Ectodermal cell (in vitro differentiated cells): ENCODE data around the gene ANTXRL.
"Not testable (repeated sequence)": the region's sequence is repeated elsewhere in the genome, so short reads cannot be mapped to it uniquely, and the experiment has no call there.

Experiments used
- H3K27ac ChIP-seq: 2 replicates; pipeline ENCODE4 v1.7.0; 2013; ENCODE audit warnings: mild to moderate bottlenecking, low read depth, low read length; ENCODE audit not compliant: insufficient read depth, poor library complexity, severe bottlenecking
- H3K27me3 ChIP-seq: 2 replicates; pipeline ENCODE4 v1.7.0; 2013; ENCODE audit warnings: mild to moderate bottlenecking, low read length; ENCODE audit not compliant: insufficient read depth, control insufficient read depth, poor library complexity, severe bottlenecking
- H3K36me3 ChIP-seq: one replicate; pipeline ENCODE4 v1.7.0; 2013; ENCODE audit warnings: low read length; ENCODE audit not compliant: control insufficient read depth, insufficient read depth
- H3K4me1 ChIP-seq: one replicate; pipeline ENCODE4 v1.7.0; 2013; ENCODE audit warnings: low read length; ENCODE audit not compliant: control insufficient read depth, insufficient read depth
- H3K4me3 ChIP-seq: 2 replicates; pipeline ENCODE4 v1.7.0; 2013; ENCODE audit warnings: low read depth, low read length, control low read depth; ENCODE audit not compliant: insufficient read depth
- H3K9me3 ChIP-seq: 2 replicates; pipeline ENCODE4 v1.7.0; 2013; ENCODE audit warnings: mild to moderate bottlenecking, low read length, moderate library complexity; ENCODE audit not compliant: control insufficient read depth
- WGBS, 2 experiments: methylation state at CpG; one replicate each; pipeline ENCODE4 v1.1.7; 2013; ENCODE audit warnings: missing lambda C conversion rate in 2 of 2; 5-methylcytosine and 5-hydroxymethylcytosine counted together

Gene ANTXRL

GRCh38 chr10:46288601-46289206, 1.9 kb downstream of the ANTXRL start:
- Histone ChIP-seq H3K27me3 (peaks cover 31% of the 10 kb centered on the region), H3K9me3 (no peaks in the 10 kb centered on the region), H3K4me3 (no peak overlapping the region), H3K4me1 (peaks cover 4% of the 10 kb centered on the region), H3K36me3 (no peaks in the 10 kb centered on the region), H3K27ac (no peak overlapping the region)
- whole genome bisulfite sequencing, 2 experiments = 93% methylated on average over 6 of the region's 6 CpGs

GRCh38 chr10:46289209-46289810, 2.5 kb downstream of the ANTXRL start:
- H3K4me3 ChIP-seq = no peak overlapping the region
- no peaks in the 10 kb centered on the region for H3K9me3 ChIP-seq
- H3K27ac ChIP-seq = no peak overlapping the region
- no peaks in the 10 kb centered on the region for H3K36me3 ChIP-seq
- 93% methylated on average over 7 of the region's 7 CpGs for WGBS, 2 experiments
- H3K4me1 ChIP-seq = peaks cover 4% of the 10 kb centered on the region
- peaks cover 25% of the 10 kb centered on the region for H3K27me3 ChIP-seq

GRCh38 chr10:46290101-46290886, 3.5 kb downstream of the ANTXRL start:
- Histone ChIP-seq H3K36me3 (no peaks in the 10 kb centered on the region), H3K27me3 (peaks cover 15% of the 10 kb centered on the region)
- WGBS, 2 experiments = 89 to 91% methylated on average over 14 to 15 of the region's 15 CpGs

GRCh38 chr10:46291817-46292572, 5.2 kb downstream of the ANTXRL start:
- Histone ChIP-seq H3K36me3 (no peaks in the 10 kb centered on the region), H3K9me3 (no peaks in the 10 kb centered on the region), H3K27me3 (no peaks in the 10 kb centered on the region), H3K27ac (no peak overlapping the region), H3K4me3 (no peak overlapping the region), H3K4me1 (peaks cover 4% of the 10 kb centered on the region)
- WGBS, 2 experiments = 54 to 58% methylated on average over 10 of the region's 10 CpGs

More at GRCh38 chr10:46290101-46290886, 3.5 kb downstream of the ANTXRL start:
- Histone ChIP-seq H3K9me3 (no peaks in the 10 kb centered on the region), H3K4me1 (peaks cover 4% of the 10 kb centered on the region), H3K27ac (no peak overlapping the region), H3K4me3 (no peak overlapping the region)

GRCh38 chr10:46292573-46293023, 5.8 kb downstream of the ANTXRL start:
- no peak overlapping the region for H3K4me3 ChIP-seq
- WGBS, 2 experiments = 76 to 78% methylated on average over 6 of the region's 6 CpGs
- H3K27ac ChIP-seq = no peak overlapping the region
- peaks cover 4% of the 10 kb centered on the region for H3K4me1 ChIP-seq
- H3K9me3 ChIP-seq = no peaks in the 10 kb centered on the region
- no peaks in the 10 kb centered on the region for H3K36me3 ChIP-seq
- H3K27me3 ChIP-seq = no peaks in the 10 kb centered on the region

- WGBS, 2 experiments = 73 to 74% methylated on average over 8 of the region's 8 CpGs
- Histone ChIP-seq H3K9me3 (no peaks in the 10 kb centered on the region), H3K27me3 (no peaks in the 10 kb centered on the region), H3K27ac (no peak overlapping the region), H3K4me1 (peaks cover 4% of the 10 kb centered on the region), H3K4me3 (no peak overlapping the region), H3K36me3 (no peaks in the 10 kb centered on the region)
Measured at GRCh38 chr10:46293228-46293627, 6.4 kb downstream of the ANTXRL start.

GRCh38 chr10:46293832-46294640, 7.2 kb downstream of the ANTXRL start:
- 86 to 89% methylated on average over 11 of the region's 11 CpGs for WGBS, 2 experiments
- Histone ChIP-seq H3K27me3 (no peaks in the 10 kb centered on the region), H3K4me3 (no peak overlapping the region), H3K27ac (no peak overlapping the region), H3K36me3 (no peaks in the 10 kb centered on the region), H3K4me1 (peaks cover 4% of the 10 kb centered on the region), H3K9me3 (no peaks in the 10 kb centered on the region)

- Histone ChIP-seq H3K27ac (no peak overlapping the region), H3K27me3 (no peaks in the 10 kb centered on the region), H3K4me1 (peaks cover 10% of the 10 kb centered on the region), H3K9me3 (no peaks in the 10 kb centered on the region), H3K36me3 (no peaks in the 10 kb centered on the region), H3K4me3 (no peak overlapping the region)
- WGBS, 2 experiments = 86 to 88% methylated on average over 8 of the region's 8 CpGs
Measured at GRCh38 chr10:46294641-46295220, 7.9 kb downstream of the ANTXRL start.

- H3K36me3 ChIP-seq, H3K27me3 ChIP-seq, H3K9me3 ChIP-seq, H3K27ac ChIP-seq, H3K4me3 ChIP-seq: not testable (repeated sequence)
- WGBS, 2 experiments = 71 to 79% methylated on average over 3 of the region's 3 CpGs
- peaks cover 15% of the 10 kb centered on the region for H3K4me1 ChIP-seq
Measured at GRCh38 chr10:46295350-46296010, 8.7 kb downstream of the ANTXRL start.
